MCF 10A (cell line): ENCODE data around the gene TPBGL. TPM values are rescaled to one million over a fixed set of nuclear protein-coding genes. Genes with fewer than 3 reads are reported as not detected.

Experiments
- BruUV-seq: library from RNA; stranded (reverse); fragments of 400-500 nt; replicated peaks from 2 replicates; lab custom pipeline; 2021; lab: Mats Ljungman, UMichigan
- CTCF ChIA-PET: fragments of 300-600 bp; sonication (Branson Sonifier 250); formaldehyde crosslinking; extraction: SDS; loops from one replicate; lab custom pipeline; 2021; ENCODE audit warnings: antibody characterized with exemption, inconsistent platforms; lab: Yijun Ruan, JAX
- POLR2A ChIA-PET: fragments of 300-600, 350-650 bp; sonication (Branson Sonifier 250); formaldehyde crosslinking; extraction: SDS; loops from one replicate; lab custom pipeline; 2020; ENCODE audit warnings: antibody characterized with exemption, inconsistent platforms; lab: Yijun Ruan, JAX
- DNase-seq: peaks from one replicate; pipeline ENCODE4 v3.0.0-alpha.2; 2018; ENCODE audit not compliant: unreplicated experiment
- H3K27ac Mint-ChIP-seq: one replicate; pipeline ENCODE4 v1.8.0; 2022; ENCODE audit warnings: mild to moderate bottlenecking, low read depth, mixed read lengths; ENCODE audit not compliant: unreplicated experiment
- H3K27me3 Mint-ChIP-seq: one replicate; pipeline ENCODE4 v1.8.0; 2022; ENCODE audit warnings: mixed read lengths; ENCODE audit not compliant: insufficient read depth, unreplicated experiment
- H3K36me3 Mint-ChIP-seq: one replicate; pipeline ENCODE4 v1.8.0; 2022; ENCODE audit warnings: mild to moderate bottlenecking, moderate library complexity, mixed read lengths; ENCODE audit not compliant: insufficient read depth, unreplicated experiment
- H3K4me1 Mint-ChIP-seq: one replicate; pipeline ENCODE4 v1.8.0; 2022; ENCODE audit warnings: mixed read lengths; ENCODE audit not compliant: insufficient read depth, unreplicated experiment
- H3K4me3 Mint-ChIP-seq: one replicate; pipeline ENCODE4 v1.8.0; 2022; ENCODE audit warnings: mild to moderate bottlenecking, moderate library complexity, mixed read lengths; ENCODE audit not compliant: unreplicated experiment
- H3K9me3 Mint-ChIP-seq: one replicate; pipeline ENCODE4 v1.8.0; 2022; ENCODE audit warnings: mixed read lengths; ENCODE audit not compliant: unreplicated experiment
- CTCF ChIP-seq: fragments of 200-600 bp; IDR thresholded peaks from one replicate; pipeline ENCODE4 v1.8.0; 2022; ENCODE audit warnings: antibody characterized with exemption, mild to moderate bottlenecking; ENCODE audit not compliant: unreplicated experiment
- intact Hi-C: fragments of 100-400 bp; cut with micrococcal nuclease; formaldehyde crosslinking; loops from 2 replicates; pipeline ENCODE4 v1.14.1; 2022
- total RNA-seq: library from RNA; stranded (reverse); gene quantifications from 2 replicates; pipeline ENCODE4 v1.2.3, GENCODE V29; 2022

Gene TPBGL
- total RNA-seq, 1 experiment from 2014 or later, result not detected

DNA sequence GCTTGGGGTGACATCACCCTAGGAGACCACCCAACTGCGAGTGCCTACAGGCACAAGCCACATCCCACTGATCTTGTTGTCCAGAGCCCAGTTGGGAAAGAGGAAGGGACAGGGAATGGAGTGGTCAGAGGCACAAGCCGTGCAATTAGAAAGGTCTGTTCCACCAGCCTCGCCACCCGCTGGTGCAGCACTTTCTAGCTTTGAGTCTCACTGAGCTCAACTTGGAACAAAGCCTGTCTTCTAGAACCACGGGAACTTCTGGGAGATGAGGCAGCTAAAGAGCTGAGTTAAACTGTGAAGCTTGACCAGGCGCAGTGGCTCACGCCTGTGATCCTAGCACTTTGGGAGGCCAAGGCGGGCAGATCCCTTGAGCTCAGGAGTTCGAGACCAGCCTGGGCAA lies 29.3 kb downstream of the TPBGL start:
- H3K4me3 Mint-ChIP-seq, result no peak overlapping the region
- no TSS peak for BruUV-seq
- TF ChIP-seq CTCF, result no peak
- CTCF ChIA-PET, result interaction anchor here (0.7 to 21.4 kb wide), 17 partner anchors 9 to 647 kb away, joined by 3 to 453 read pairs (median 4); no protein-coding TSS in a partner anchor
- no peaks in the 10 kb centered on the region for H3K4me1 Mint-ChIP-seq
- H3K9me3 Mint-ChIP-seq, result no peaks in the 10 kb centered on the region
- DNase-seq, result no peak
- H3K27me3 Mint-ChIP-seq, result no peaks in the 10 kb centered on the region
- intact Hi-C loops, result no loop called here
- no peaks in the 10 kb centered on the region for H3K36me3 Mint-ChIP-seq
- H3K27ac Mint-ChIP-seq, result no peak overlapping the region
- POLR2A ChIA-PET, result interaction anchor here (1.2 kb wide), 1 partner anchor 257 kb away, joined by 3 read pairs; no protein-coding TSS in a partner anchor

GRCh38 chr11:75270896-75271418 lies 30.4 kb downstream of the TPBGL start:
- POLR2A ChIA-PET, result interaction anchor here (0.6 to 1.2 kb wide), 2 partner anchors 131 to 259 kb away, joined by 3 read pairs; no protein-coding TSS in a partner anchor
- Mint-ChIP-seq H3K27ac (no peak overlapping the region), H3K4me1 (no peaks in the 10 kb centered on the region), H3K9me3 (no peaks in the 10 kb centered on the region), H3K36me3 (no peaks in the 10 kb centered on the region), H3K27me3 (no peaks in the 10 kb centered on the region), H3K4me3 (no peak overlapping the region)
- no TSS peak for BruUV-seq
- CTCF ChIA-PET, result interaction anchor here (0.5 to 21.4 kb wide), 30 partner anchors 9 to 456 kb away, joined by 3 to 453 read pairs (median 4); no protein-coding TSS in a partner anchor
- intact Hi-C loops, result loop anchor here (1.0 kb wide), 1 partner anchor 248 kb away; no protein-coding TSS in a partner anchor
- peak; percentile 55 for TF ChIP-seq CTCF
- DNase-seq, result peak; percentile 27

GRCh38 chr11:75271730-75272129 lies 31.2 kb downstream of the TPBGL start:
- TF ChIP-seq CTCF, result no peak
- Mint-ChIP-seq H3K27ac (no peak overlapping the region), H3K4me3 (no peak overlapping the region), H3K9me3 (no peaks in the 10 kb centered on the region), H3K36me3 (no peaks in the 10 kb centered on the region), H3K27me3 (no peaks in the 10 kb centered on the region), H3K4me1 (no peaks in the 10 kb centered on the region)
- no TSS peak for BruUV-seq
- ChIA-PET CTCF (interaction anchor here (0.5 to 21.4 kb wide), 22 partner anchors 9 to 457 kb away, joined by 3 to 453 read pairs (median 4); no protein-coding TSS in a partner anchor), POLR2A (interaction anchor here (0.6 kb wide), 1 partner anchor 130 kb away, joined by 3 read pairs; no protein-coding TSS in a partner anchor)
- intact Hi-C loops, result loop anchor here (1.0 kb wide), 1 partner anchor 248 kb away; no protein-coding TSS in a partner anchor
- DNase-seq, result no peak

GRCh38 chr11:75272391-75272790 lies 31.8 kb downstream of the TPBGL start:
- CTCF ChIA-PET, result interaction anchor here (0.6 to 21.4 kb wide), 15 partner anchors 9 to 571 kb away, joined by 3 to 453 read pairs (median 5); no protein-coding TSS in a partner anchor
- no peak for TF ChIP-seq CTCF
- Mint-ChIP-seq H3K27me3 (no peaks in the 10 kb centered on the region), H3K36me3 (no peaks in the 10 kb centered on the region), H3K4me1 (no peaks in the 10 kb centered on the region), H3K4me3 (no peak overlapping the region), H3K9me3 (no peaks in the 10 kb centered on the region), H3K27ac (no peak overlapping the region)
- no TSS peak for BruUV-seq
- no peak for DNase-seq
- intact Hi-C loops, result no loop called here
- POLR2A ChIA-PET, result interaction anchor here (0.6 kb wide), 1 partner anchor 329 kb away, joined by 3 read pairs; no protein-coding TSS in a partner anchor
